B cell (primary cell): ENCODE results near the gene FANCL. TPM values are rescaled to one million over a fixed set of nuclear protein-coding genes. Genes with fewer than 3 reads are reported as not detected.

Experiments
- ATAC-seq: fragments of 200-7000 bp; cut with Tn5 transposase; one replicate; pipeline ENCODE4 v1.10.0; 2021; ENCODE audit warnings: low read depth, mild to moderate bottlenecking, moderate number of reproducible peaks, moderate library complexity
- CTCF ChIA-PET: fragments of 350-600 bp; sonication (Branson Sonifier 250); formaldehyde crosslinking; loops from one replicate; lab custom pipeline; 2021; ENCODE audit warnings: antibody characterized with exemption, inconsistent platforms; lab: Charles Lee
- POLR2A ChIA-PET: fragments of 350-600 bp; sonication (Branson Sonifier 250); formaldehyde crosslinking; loops from one replicate; lab custom pipeline; 2021; ENCODE audit warnings: antibody characterized with exemption; lab: Charles Lee
- DNase-seq: peaks from one replicate; pipeline ENCODE4 v3.0.0; 2013
- H2AFZ ChIP-seq: 2 replicates; pipeline ENCODE4 v1.6.1; 2012; ENCODE audit warnings: mild to moderate bottlenecking, low read depth, low read length; ENCODE audit not compliant: insufficient read depth, poor library complexity, severe bottlenecking
- H3K27ac ChIP-seq, 2 donors: 1 replicate in 1 of 2; 2 replicates in 1 of 2; pipeline ENCODE4 v1.5.1; 2012 to 2013; ENCODE audit warnings: low read length in 2 of 2, mild to moderate bottlenecking in 2 of 2, moderate library complexity in 1 of 2
- H3K27me3 ChIP-seq, 4 experiments: fragments of 200-600 bp in 1 of 4; sonication (generic) in 1 of 4; replicated peaks in 1 of 4; 1 replicate in 2 of 4; 2 replicates in 2 of 4; pipeline versions ENCODE4 v1.6.1 to v1.7.0; 2013 to 2016; ENCODE audit warnings: low read length in 3 of 4, mild to moderate bottlenecking in 2 of 4, mixed read lengths in 1 of 4, moderate library complexity in 1 of 4; ENCODE audit not compliant: insufficient read depth in 4 of 4, control insufficient read depth in 3 of 4; ENCODE audit errors: control extremely low read depth in 1 of 4
- H3K36me3 ChIP-seq, 2 experiments: replicated peaks in 1 of 2; 1 replicate in 1 of 2; 2 replicates in 1 of 2; pipeline versions ENCODE4 v1.6.1 to v1.7.1; 2013; ENCODE audit warnings: low read length in 1 of 2; ENCODE audit not compliant: insufficient read depth in 2 of 2, control insufficient read depth in 1 of 2; ENCODE audit errors: control extremely low read depth in 1 of 2, extremely low read depth in 1 of 2
- H3K4me1 ChIP-seq, 2 donors: fragments of 200-600 bp in 1 of 2; sonication (generic) in 1 of 2; 1 replicate in 1 of 2; 2 replicates in 1 of 2; pipeline versions ENCODE4 v1.5.1 to v1.6.1; 2013 to 2017; ENCODE audit warnings: low read length in 2 of 2; ENCODE audit not compliant: control insufficient read depth in 2 of 2, insufficient read depth in 2 of 2
- H3K4me2 ChIP-seq: replicated peaks from 2 replicates; pipeline ENCODE3; 2012; ENCODE audit warnings: mild to moderate bottlenecking, low read depth, low read length; ENCODE audit not compliant: poor library complexity, severe bottlenecking
- H3K4me3 ChIP-seq, 5 experiments: fragments of 200-600 bp in 1 of 5; sonication (generic) in 1 of 5; 1 replicate in 3 of 5; 2 replicates in 2 of 5; pipeline versions ENCODE4 v1.5.1 to v1.7.0; 2011 to 2016; ENCODE audit warnings: low read length in 4 of 5, mild to moderate bottlenecking in 4 of 5, low read depth in 2 of 5, control low read depth in 1 of 5, moderate library complexity in 1 of 5; ENCODE audit not compliant: insufficient read depth in 1 of 5; ENCODE audit errors: control extremely low read depth in 1 of 5, extremely low read depth in 1 of 5
- H3K79me2 ChIP-seq: fragments of 200-600 bp; sonication (generic); one replicate; pipeline ENCODE4 v1.6.0; 2016; ENCODE audit warnings: low read length; ENCODE audit not compliant: control insufficient read depth, insufficient read depth
- H3K9ac ChIP-seq: fragments of 200-600 bp; sonication (generic); 2 replicates; pipeline ENCODE4 v1.6.1; 2017; ENCODE audit warnings: mild to moderate bottlenecking, low read length, moderate library complexity
- H3K9me3 ChIP-seq, 3 donors: one replicate each; pipeline versions ENCODE4 v1.6.1 to v1.7.1; 2013; ENCODE audit warnings: low read length in 2 of 3; ENCODE audit not compliant: control insufficient read depth in 2 of 3, insufficient read depth in 1 of 3; ENCODE audit errors: control extremely low read depth in 1 of 3
- H4K20me1 ChIP-seq: 2 replicates; pipeline ENCODE4 v1.6.0; 2012; ENCODE audit warnings: mild to moderate bottlenecking, low read length; ENCODE audit not compliant: insufficient read depth, control insufficient read depth, poor library complexity, severe bottlenecking
- H3K27ac Mint-ChIP-seq: one replicate; pipeline ENCODE4 v1.8.0; 2021; ENCODE audit warnings: mixed read lengths
- H3K27me3 Mint-ChIP-seq: one replicate; pipeline ENCODE4 v1.8.0; 2021; ENCODE audit warnings: mixed read lengths
- H3K4me1 Mint-ChIP-seq: one replicate; pipeline ENCODE4 v1.8.0; 2021; ENCODE audit warnings: mixed read lengths
- H3K4me3 Mint-ChIP-seq: one replicate; pipeline ENCODE4 v1.8.0; 2021; ENCODE audit warnings: mixed read lengths
- H3K9me3 Mint-ChIP-seq: one replicate; pipeline ENCODE4 v1.8.0; 2022; ENCODE audit warnings: mixed read lengths; ENCODE audit not compliant: insufficient read depth
- EZH2 ChIP-seq: IDR thresholded peaks from 2 replicates; pipeline ENCODE4 v1.6.1; 2012; ENCODE audit warnings: borderline replicate concordance, low read depth, mild to moderate bottlenecking, moderate library complexity, low read length; ENCODE audit not compliant: insufficient read depth, poor library complexity, severe bottlenecking
- WGBS: methylation state at CpG from one replicate; pipeline ENCODE4 v1.1.5; 2013; ENCODE audit warnings: missing lambda C conversion rate; ENCODE audit not compliant: insufficient coverage; 5-methylcytosine and 5-hydroxymethylcytosine counted together
- intact Hi-C: fragments of 100-400 bp; cut with micrococcal nuclease; formaldehyde crosslinking; loops from one replicate; pipeline ENCODE4 v1.10.0; 2022
- polyA plus RNA-seq: library from polyadenylated mRNA; depleted of rRNA; stranded (reverse); fragments of >200 nt; gene quantifications from 2 replicates; pipeline ENCODE4 v1.2.3, GENCODE V29; 2012
- total RNA-seq, 2 donors: library from RNA; stranded (reverse); fragments of 120-200 nt in 1 of 2; gene quantifications; 1 replicate in 1 of 2; 2 replicates in 1 of 2; pipeline versions ENCODE4 v1.2.3 to v1.2.4, GENCODE V29; 2013 to 2022
- TF ChIP-seq, protein P1 (sequence below): fragments of 200-600 bp; IDR thresholded peaks from one replicate; pipeline ENCODE4 v1.8.0; 2022; ENCODE audit warnings: antibody characterized with exemption, mild to moderate bottlenecking

The FANCL gene
- total and polyA plus RNA-seq, 2 donors (not counting 1 experiment from before 2014, with no cell fraction given), result 9.1 to 31.7 TPM

DNA sequence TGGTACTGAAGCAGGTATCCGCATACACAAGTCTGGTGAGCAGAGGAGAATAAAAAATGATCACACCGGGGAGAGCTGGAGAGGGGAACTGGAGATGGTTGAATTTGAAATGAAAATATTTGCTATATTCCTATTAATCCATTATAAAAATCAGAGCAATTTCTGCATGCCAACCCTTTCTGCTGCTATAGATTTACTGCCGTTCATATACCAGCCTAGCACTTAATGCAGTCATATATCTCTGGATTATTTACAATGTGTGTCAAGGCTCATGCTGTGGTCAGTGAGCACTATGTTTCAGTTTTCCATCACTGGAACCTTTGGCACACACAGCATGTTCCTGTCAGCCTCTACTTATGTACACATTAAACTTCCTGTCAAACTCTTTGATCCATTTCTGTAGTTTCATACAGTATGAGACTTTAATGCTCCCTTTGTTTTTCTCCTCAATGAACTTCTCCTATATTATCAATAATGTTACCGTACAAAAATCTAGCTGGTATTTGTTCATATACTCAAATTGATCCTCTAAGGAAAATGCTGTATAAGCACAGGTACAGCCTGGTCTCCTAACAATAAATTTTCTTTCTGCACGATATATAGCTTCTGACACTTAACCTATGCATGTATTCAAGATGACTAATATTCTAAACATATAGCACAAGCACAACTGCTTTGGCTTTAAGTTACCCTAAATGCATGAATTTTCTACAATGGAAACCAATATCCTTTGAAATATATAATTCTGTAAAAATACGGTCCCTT, 36.7 kb downstream of the FANCL start:
- no peaks in the 10 kb centered on the region for H3K4me1 Mint-ChIP-seq
- H3K4me3 Mint-ChIP-seq, result no peak overlapping the region
- ChIA-PET CTCF (no interaction called here), POLR2A (no interaction called here)
- H3K27ac ChIP-seq, result no peak overlapping the region
- H3K9me3 Mint-ChIP-seq, result no peaks in the 10 kb centered on the region
- no peak overlapping the region for H3K9ac ChIP-seq
- H3K4me1 ChIP-seq, result no peaks in the 10 kb centered on the region
- intact Hi-C loops, result no loop called here
- no peaks in the 10 kb centered on the region for H3K9me3 ChIP-seq
- no CpG with 5 or more reads among the region's 6 CpGs for WGBS
- H3K4me3 ChIP-seq, result no peak overlapping the region
- no peaks in the 10 kb centered on the region for H4K20me1 ChIP-seq
- no peak for DNase-seq
- no peaks in the 10 kb centered on the region for H3K27me3 ChIP-seq
- H3K27ac Mint-ChIP-seq, result no peak overlapping the region
- TF ChIP-seq, protein P1, sequence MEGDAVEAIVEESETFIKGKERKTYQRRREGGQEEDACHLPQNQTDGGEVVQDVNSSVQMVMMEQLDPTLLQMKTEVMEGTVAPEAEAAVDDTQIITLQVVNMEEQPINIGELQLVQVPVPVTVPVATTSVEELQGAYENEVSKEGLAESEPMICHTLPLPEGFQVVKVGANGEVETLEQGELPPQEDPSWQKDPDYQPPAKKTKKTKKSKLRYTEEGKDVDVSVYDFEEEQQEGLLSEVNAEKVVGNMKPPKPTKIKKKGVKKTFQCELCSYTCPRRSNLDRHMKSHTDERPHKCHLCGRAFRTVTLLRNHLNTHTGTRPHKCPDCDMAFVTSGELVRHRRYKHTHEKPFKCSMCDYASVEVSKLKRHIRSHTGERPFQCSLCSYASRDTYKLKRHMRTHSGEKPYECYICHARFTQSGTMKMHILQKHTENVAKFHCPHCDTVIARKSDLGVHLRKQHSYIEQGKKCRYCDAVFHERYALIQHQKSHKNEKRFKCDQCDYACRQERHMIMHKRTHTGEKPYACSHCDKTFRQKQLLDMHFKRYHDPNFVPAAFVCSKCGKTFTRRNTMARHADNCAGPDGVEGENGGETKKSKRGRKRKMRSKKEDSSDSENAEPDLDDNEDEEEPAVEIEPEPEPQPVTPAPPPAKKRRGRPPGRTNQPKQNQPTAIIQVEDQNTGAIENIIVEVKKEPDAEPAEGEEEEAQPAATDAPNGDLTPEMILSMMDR, result no peak
- TF ChIP-seq EZH2, result no peak
- no peak overlapping the region for H2AFZ ChIP-seq
- no peak overlapping the region for H3K4me2 ChIP-seq
- H3K27me3 Mint-ChIP-seq, result no peaks in the 10 kb centered on the region
- ATAC-seq, result no peak
- H3K36me3 ChIP-seq, result peaks cover 2% of the 10 kb centered on the region in 2 experiments
- H3K79me2 ChIP-seq, result no peaks in the 10 kb centered on the region

DNA sequence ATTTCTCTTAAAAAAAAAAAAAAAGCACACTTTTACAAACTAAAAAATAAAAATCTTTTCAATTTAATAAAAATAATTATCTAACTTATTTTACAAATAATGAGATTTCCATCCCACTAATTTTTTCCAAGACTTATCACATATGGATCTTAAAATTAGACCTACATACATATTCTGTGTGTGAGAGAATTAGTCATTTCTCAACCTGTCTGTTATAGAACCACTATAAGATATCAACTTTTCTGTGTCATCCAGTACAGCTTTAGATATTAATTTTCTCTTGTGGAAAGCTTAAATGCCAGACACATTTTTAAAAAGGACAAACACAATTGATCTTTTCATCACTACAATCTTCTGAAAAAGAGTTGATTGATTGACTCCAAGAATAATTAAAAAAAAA, 38.1 kb downstream of the FANCL start:
- H3K4me3 ChIP-seq, result no peak overlapping the region
- Mint-ChIP-seq H3K4me1 (no peaks in the 10 kb centered on the region), H3K27ac (no peak overlapping the region), H3K9me3 (no peaks in the 10 kb centered on the region), H3K27me3 (no peaks in the 10 kb centered on the region), H3K4me3 (no peak overlapping the region)
- ChIA-PET CTCF (no interaction called here), POLR2A (no interaction called here)
- intact Hi-C loops, result no loop called here
- H3K36me3 ChIP-seq, result peaks cover 2% of the 10 kb centered on the region in 2 experiments
- no peaks in the 10 kb centered on the region for H3K4me1 ChIP-seq
- H3K4me2 ChIP-seq, result no peak overlapping the region
- no peaks in the 10 kb centered on the region for H3K9me3 ChIP-seq
- TF ChIP-seq, protein P1, result no peak
- no peak for TF ChIP-seq EZH2
- H3K27ac ChIP-seq, result no peak overlapping the region
- no peaks in the 10 kb centered on the region for H4K20me1 ChIP-seq
- H2AFZ ChIP-seq, result no peak overlapping the region
- DNase-seq, result no peak
- ATAC-seq, result no peak
- no peak overlapping the region for H3K9ac ChIP-seq
- no peaks in the 10 kb centered on the region for H3K27me3 ChIP-seq
- no peaks in the 10 kb centered on the region for H3K79me2 ChIP-seq
